ENCODE data around the gene PDXK. TPM values are rescaled to one million over a fixed set of nuclear protein-coding genes. Genes with fewer than 3 reads are reported as not detected.

Gene PDXK
- total RNA-seq, 1 experiment from 2014 or later: 276 TPM

GRCh38 chr21:43758111-43758641 lies 39.2 kb downstream of the PDXK start:
- Histone ChIP-seq H3K36me3 (ENCODE audit: control insufficient read depth, insufficient read depth, low read length) (peaks cover 5% of the 10 kb centered on the region), H3K4me1 (no peaks in the 10 kb centered on the region), H3K27me3 (replicated peaks; ENCODE audit: control insufficient read depth, insufficient read depth, low read length) (no peaks in the 10 kb centered on the region), H3K9me3 (no peaks in the 10 kb centered on the region), H3K4me3 (ENCODE audit: low read depth, low read length) (no peak overlapping the region)
- Mint-ChIP-seq H3K4me3 (ENCODE audit: unreplicated experiment) (no peak overlapping the region), H3K27ac (ENCODE audit: unreplicated experiment) (no peak overlapping the region), H3K4me1 (ENCODE audit: low read depth, unreplicated experiment) (no peaks in the 10 kb centered on the region), H3K9me3 (ENCODE audit: unreplicated experiment) (no peaks in the 10 kb centered on the region), H3K27me3 (ENCODE audit: insufficient read depth, unreplicated experiment) (no peaks in the 10 kb centered on the region), H3K36me3 (ENCODE audit: insufficient read depth, unreplicated experiment) (peaks cover 93% of the 10 kb centered on the region)
- no peak for DNase-seq
- intact Hi-C loops (cut with micrococcal nuclease; ENCODE audit: unreplicated experiment): no loop called here
- ChIA-PET CTCF (no interaction called here), POLR2A (no interaction called here)
- BruUV-seq (replicated peaks): no TSS peak
- no peak for TF ChIP-seq CTCF (IDR thresholded peaks at IDR 0.05; ENCODE audit: insufficient read depth in 1 of 2, low read depth in 1 of 2, low read length in 1 of 2, severe bottlenecking in 1 of 2, unreplicated experiment in 1 of 2)

GRCh38 chr21:43758811-43759210 lies 39.9 kb downstream of the PDXK start:
- H3K9me3 ChIP-seq: no peaks in the 10 kb centered on the region
- no peak for TF ChIP-seq CTCF (IDR thresholded peaks at IDR 0.05; ENCODE audit: insufficient read depth in 1 of 2, low read depth in 1 of 2, low read length in 1 of 2, severe bottlenecking in 1 of 2, unreplicated experiment in 1 of 2)
- no peaks in the 10 kb centered on the region for H3K27me3 ChIP-seq (replicated peaks; ENCODE audit: control insufficient read depth, insufficient read depth, low read length)
- Mint-ChIP-seq H3K4me1 (ENCODE audit: low read depth, unreplicated experiment) (no peaks in the 10 kb centered on the region), H3K4me3 (ENCODE audit: unreplicated experiment) (no peak overlapping the region), H3K36me3 (ENCODE audit: insufficient read depth, unreplicated experiment) (peaks cover 94% of the 10 kb centered on the region), H3K27me3 (ENCODE audit: insufficient read depth, unreplicated experiment) (no peaks in the 10 kb centered on the region), H3K9me3 (ENCODE audit: unreplicated experiment) (no peaks in the 10 kb centered on the region), H3K27ac (ENCODE audit: unreplicated experiment) (no peak overlapping the region)
- peaks cover 2% of the 10 kb centered on the region for H3K36me3 ChIP-seq (ENCODE audit: control insufficient read depth, insufficient read depth, low read length)
- H3K4me1 ChIP-seq: no peaks in the 10 kb centered on the region
- ChIA-PET POLR2A (interaction anchor here (0.6 kb wide), 1 partner anchor 52 kb away, joined by 3 read pairs; no protein-coding TSS in a partner anchor), CTCF (no interaction called here)
- TSS peak; percentile 18 for BruUV-seq (replicated peaks)
- H3K4me3 ChIP-seq (ENCODE audit: low read depth, low read length): no peak overlapping the region
- intact Hi-C loops (cut with micrococcal nuclease; ENCODE audit: unreplicated experiment): no loop called here
- no peak for DNase-seq

- Mint-ChIP-seq H3K36me3 (ENCODE audit: insufficient read depth, unreplicated experiment) (peaks cover 94% of the 10 kb centered on the region), H3K27ac (ENCODE audit: unreplicated experiment) (no peak overlapping the region), H3K4me3 (ENCODE audit: unreplicated experiment) (no peak overlapping the region), H3K4me1 (ENCODE audit: low read depth, unreplicated experiment) (no peaks in the 10 kb centered on the region), H3K27me3 (ENCODE audit: insufficient read depth, unreplicated experiment) (no peaks in the 10 kb centered on the region), H3K9me3 (ENCODE audit: unreplicated experiment) (no peaks in the 10 kb centered on the region)
- DNase-seq: no peak
- POLR2A ChIA-PET: no interaction called here
- CTCF ChIA-PET: no interaction called here
- peaks cover 2% of the 10 kb centered on the region for H3K36me3 ChIP-seq (ENCODE audit: control insufficient read depth, insufficient read depth, low read length)
- H3K4me1 ChIP-seq: no peaks in the 10 kb centered on the region
- H3K4me3 ChIP-seq (ENCODE audit: low read depth, low read length): no peak overlapping the region
- no peaks in the 10 kb centered on the region for H3K9me3 ChIP-seq
- intact Hi-C loops (cut with micrococcal nuclease; ENCODE audit: unreplicated experiment): no loop called here
- TF ChIP-seq CTCF (IDR thresholded peaks at IDR 0.05; ENCODE audit: insufficient read depth in 1 of 2, low read depth in 1 of 2, low read length in 1 of 2, severe bottlenecking in 1 of 2, unreplicated experiment in 1 of 2): no peak
- no peaks in the 10 kb centered on the region for H3K27me3 ChIP-seq (replicated peaks; ENCODE audit: control insufficient read depth, insufficient read depth, low read length)
- no TSS peak for BruUV-seq (replicated peaks)
Observed at GRCh38 chr21:43759651-43760050, 40.7 kb downstream of the PDXK start.

Data from Caco-2 (cell line).